NCI-H2196 treated with DMSO at 0.1 percent for 48 hours (cell line): ENCODE results near the gene TBCD.

Experiments
- DNase-seq: peaks from one replicate; lab custom pipeline; 2025; ENCODE audit not compliant: unreplicated experiment; lab: John Stamatoyannopoulos, UW

Gene TBCD

DNA sequence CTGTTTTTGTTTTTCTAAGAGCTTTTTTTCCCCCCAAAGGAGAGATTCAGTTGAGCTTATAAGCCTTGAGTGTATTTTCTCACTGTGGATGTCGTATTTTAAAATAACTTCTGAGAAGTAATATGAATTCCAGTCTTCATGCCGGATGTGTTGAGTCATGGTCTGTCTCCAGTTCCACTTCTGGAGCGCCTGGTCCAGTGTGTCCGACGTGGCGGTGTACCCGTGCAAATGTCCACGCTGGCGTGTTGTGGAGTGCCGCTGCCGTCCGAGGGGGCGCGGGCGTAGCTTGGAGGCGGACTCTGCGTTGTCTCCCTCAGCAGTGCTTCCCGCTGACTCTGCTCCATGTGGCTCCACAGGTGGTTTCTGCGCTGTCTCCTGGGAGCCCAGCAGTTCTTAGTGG is 148.9 kb downstream of the TBCD start:
- no peak for DNase-seq

DNA sequence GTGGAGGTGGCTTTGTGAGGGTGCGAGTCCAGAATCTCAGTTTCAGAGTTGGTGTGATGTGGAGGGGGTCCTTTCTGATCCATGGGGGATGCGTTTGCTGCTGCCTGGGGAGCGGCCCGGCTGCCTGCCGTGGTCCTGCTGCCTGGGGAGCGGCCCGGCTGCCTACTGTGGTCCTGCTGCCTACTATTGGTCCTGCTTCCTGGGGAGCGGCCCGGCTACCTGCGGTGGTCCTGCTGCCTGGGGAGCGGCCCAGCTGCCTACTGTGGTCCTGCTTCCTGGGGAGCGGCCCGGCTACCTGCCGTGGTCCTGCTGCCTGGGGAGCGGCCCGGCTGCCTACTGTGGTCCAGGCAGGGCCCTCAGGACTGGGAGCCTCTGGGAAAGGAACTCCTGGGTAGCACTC is 149.5 kb downstream of the TBCD start:
- DNase-seq: no peak

DNA sequence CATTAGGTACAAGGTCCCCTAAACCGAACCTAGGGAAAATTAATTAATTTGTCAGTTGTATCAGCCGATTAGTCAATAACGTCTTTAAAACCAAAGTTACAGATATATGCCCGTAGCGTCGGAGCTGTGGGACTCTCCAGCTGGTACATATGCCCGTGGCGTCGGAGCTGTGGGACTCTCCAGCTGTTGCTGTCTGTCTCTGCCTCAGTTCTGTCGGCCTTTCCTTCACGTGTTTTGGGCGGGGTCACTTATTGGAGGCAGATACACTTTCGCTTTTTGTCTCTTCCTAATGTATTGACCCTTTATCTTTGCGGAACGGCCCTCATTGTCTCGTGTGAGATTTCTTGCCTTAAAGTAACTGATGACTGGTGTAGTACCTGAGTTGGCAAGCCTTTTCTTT is 150.0 kb downstream of the TBCD start:
- no peak for DNase-seq

DNA sequence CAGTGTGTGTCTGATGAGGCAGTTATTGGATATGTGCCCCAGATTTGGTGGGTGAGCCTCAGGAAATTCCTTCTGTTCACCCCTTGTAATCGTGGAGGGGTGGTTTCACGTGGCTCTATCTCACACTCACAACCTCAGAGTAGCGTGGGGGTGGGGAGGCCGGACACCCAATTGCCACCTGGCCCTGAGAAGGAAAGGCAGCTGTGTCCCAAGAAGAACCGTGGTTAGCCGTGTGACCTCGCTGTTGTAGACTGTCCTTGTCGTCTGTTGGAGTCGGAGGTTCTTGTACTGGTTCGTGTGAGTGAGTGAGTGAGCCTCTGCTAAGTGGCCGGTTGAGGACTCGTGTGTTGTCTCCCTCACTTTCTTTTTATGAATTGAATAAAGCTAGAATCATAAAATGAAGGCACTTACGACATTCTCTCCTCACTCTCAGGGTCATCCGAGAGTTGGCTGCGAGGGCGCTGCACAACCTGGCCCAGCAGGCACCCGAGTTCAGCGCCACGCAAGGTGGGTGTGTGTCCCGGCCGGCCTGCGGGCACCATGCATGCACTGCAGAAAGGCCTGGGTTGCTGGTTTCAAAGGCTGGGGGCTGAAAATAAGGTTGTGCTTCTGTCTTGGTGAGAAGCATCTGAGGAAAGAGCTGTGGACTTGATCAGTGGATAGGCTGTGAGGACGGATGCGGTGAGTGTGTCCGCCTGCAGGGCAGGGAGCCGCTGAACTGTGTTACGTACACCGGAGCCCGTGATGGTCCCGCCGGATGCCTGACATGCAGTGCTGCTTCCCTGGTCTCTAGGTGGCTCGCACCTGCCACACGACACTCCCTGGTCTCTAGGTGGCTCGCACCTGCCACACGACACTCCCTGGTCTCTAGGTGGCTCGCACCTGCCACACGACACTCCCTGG is 151.4 kb downstream of the TBCD start:
- DNase-seq: no peak

DNA sequence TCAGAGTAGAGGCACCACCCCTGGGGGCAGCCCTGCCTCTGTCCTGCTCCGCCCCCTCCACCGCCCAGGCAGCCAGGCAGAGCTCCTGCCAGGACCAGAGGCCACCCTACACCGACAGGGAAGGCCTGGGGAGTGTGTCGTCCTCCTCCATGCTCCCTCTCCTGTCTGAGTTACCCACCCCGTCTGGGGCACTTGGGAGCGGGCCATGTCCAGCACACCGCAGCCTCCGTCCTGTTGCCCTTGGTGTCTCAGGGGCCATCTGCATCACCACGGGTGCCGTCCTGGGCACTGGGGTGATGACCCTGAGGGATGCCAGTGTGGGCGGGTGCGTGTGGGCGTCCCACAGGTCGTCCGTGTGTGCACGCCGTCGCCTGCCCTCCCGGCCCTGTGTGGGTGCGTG is 153.3 kb downstream of the TBCD start:
- no peak for DNase-seq

DNA sequence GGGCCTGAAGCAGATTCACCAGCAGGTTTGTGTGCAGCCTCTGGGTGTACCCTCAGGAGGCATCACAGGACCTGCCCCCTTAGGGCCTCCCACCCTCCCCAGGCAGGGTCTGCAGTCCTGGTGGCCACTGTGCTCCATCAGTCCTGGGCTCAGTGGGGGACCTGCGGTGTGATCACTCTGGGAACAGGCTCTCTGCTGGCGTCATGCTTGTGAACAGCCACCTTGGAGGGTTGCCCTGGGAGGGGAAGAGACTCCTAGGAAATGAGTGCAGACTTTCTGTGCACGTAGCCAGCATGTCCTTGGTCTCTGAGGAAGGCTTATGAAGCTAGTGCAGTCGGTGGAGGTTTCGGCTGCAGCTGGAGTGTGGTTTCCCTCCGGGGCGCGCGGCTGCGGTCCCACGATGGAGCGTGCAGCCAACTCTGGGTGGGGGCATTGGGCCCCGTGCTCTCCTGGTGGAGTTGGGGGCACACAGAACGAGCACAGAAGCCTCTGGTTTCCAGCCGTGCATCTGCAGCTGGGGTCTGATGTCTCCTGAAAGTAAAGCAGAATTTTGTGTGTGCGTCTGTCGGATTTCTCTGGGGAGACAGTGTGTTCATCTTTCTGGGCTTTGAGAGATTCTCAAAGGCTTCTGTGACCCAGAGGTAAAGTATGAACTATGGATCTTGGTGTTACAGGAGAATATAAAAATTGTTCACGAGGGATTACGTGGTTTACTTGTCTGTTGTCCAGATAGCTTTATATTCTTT is 156.1 kb downstream of the TBCD start:
- no peak for DNase-seq

DNA sequence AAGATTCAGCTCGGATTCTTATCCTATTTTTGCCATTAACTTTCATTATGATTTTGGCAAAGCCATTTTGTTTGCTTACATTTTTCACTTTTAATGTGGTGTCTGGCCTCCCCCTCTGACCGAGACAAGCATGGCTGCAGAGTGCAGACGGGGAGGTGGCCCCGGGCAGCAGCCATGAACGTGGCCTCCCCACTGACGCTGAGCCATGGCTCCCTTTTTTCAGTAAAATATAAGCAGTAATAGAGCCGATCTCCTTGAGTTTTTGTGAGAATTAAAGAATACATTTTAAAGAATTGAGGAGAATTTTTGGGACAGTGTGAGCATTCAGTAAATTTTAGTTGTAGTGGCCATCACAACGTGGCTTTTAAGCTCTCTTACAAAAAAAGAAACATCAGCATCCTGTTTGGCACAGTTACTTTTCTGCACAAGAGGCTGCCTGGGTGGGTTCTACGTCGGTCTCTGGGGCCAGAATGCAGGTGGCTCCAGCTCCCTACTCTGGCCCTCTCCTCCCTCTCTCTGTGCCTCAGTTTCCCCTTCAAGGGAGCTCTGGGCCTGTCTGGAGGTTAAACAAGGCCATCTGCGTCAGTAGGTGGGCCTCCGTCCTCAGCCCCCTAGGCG is 156.8 kb downstream of the TBCD start:
- no peak for DNase-seq

DNA sequence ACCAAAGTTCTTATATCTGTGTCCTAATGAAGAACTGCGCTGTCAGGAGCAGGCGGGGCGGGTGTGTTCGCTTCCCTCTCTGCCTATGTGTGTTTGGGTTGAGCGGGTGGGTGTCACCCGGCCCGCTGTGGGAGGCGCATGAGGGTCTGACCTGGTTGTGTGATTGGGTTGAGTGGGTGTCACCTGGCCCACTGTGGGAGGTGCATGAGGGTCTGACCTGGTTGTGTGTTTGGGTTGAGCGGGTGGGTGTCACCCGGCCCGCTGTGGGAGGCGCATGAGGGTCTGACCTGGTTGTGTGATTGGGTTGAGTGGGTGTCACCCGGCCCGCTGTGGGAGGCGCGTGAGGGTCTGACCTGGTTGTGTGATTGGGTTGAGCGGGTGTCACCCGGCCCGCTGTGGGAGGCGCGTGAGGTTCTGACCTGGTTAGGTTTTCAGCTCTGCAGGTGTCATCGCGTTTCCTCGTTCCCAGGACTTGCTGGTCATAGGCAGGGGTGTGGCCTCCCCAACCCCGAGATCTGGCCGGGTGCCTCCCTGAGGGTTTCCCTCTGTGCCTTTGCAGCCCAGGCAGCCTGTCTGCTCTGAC is 157.5 kb downstream of the TBCD start:
- DNase-seq: no peak

DNA sequence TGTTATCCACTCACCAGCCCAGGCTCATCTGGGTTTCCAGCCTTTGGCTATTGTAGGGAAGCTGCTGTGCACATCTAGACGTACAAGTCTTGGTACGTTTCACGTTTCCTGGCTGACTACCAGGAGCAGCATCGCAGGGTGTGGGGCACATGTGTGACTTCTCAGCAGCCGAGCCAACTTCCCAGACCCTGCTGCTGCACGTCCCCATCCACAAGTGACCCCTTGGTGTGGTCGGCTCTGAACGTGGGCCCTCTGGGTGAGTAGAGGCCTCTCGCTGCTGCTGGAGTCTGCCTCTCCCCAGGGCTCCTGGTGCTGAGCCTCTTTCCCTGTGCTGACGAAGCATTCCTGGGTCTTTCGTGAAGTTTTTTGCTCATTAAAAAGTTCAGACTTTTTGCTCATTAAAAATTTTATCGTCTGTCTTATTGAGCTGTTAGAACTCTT is 158.2 kb downstream of the TBCD start:
- no peak for DNase-seq

DNA sequence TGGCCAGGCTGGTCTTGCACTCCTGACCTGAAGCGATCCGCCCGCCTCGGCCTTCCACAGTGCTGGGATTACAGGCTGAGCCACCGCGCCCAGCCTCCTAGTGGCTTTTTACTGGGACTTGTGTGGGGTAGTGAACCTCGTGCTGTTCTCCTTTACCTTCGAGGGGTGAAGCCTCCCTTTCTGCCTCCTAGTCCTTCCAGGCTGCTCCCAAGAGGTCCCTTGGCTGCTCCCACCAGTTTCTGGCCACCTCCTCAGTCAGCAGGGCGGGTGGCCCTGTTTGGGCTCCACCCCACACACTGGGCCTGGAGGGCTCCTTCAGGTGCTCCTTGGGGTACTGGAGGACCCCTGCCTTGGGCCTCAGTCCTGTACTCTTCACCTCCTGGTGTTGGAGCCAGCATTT is 158.9 kb downstream of the TBCD start:
- DNase-seq: no peak

DNA sequence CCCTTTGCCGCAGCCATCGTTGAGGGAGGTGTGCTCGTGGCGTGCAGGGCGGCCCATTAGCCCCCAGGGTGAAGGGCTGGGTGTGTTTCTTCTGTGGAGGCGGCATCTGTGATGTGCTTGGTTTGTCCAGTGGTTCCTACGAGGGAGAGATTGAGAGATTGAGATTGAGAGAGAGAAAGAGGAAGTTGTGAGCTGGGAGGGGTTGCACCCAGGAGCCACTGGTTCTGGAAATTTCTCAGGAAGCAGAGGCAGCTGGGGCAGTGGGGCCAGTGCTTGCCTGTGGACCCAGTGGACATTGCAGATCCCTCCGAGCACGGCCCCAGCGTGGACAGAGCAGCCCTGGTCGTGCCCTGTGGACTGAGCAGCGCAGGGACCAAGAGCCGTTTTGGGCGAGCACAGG is 160.0 kb downstream of the TBCD start:
- DNase-seq: no peak

DNA sequence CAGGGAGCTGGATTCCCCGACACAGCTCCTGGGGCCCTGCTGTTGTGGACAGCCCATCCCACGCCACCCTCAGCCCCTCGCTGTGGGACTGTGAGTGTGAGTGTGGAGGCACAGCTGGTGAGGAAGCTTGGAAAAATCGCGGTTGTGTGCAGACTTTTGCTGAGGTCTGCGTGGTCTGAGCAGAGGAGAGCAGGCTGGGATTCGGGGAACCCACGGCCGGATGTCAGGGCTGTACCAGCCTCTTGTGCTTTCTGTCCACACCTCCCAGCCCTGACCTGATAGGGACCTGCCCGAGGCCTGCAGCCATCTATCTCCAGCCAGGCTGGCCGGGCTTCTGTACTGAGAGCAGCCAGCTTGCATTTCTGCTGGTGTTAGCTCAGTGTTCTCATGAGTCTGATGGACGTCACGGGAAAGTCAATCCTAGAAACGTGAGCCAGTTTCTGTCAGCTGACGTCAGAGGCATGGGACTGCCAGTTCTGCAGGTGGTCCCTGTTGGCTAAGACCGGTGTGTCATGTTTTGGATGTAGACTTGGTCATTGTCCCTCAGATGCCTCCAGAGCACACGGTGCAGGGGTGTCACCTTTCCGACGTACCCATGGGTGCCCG is 160.7 kb downstream of the TBCD start:
- no peak for DNase-seq

DNA sequence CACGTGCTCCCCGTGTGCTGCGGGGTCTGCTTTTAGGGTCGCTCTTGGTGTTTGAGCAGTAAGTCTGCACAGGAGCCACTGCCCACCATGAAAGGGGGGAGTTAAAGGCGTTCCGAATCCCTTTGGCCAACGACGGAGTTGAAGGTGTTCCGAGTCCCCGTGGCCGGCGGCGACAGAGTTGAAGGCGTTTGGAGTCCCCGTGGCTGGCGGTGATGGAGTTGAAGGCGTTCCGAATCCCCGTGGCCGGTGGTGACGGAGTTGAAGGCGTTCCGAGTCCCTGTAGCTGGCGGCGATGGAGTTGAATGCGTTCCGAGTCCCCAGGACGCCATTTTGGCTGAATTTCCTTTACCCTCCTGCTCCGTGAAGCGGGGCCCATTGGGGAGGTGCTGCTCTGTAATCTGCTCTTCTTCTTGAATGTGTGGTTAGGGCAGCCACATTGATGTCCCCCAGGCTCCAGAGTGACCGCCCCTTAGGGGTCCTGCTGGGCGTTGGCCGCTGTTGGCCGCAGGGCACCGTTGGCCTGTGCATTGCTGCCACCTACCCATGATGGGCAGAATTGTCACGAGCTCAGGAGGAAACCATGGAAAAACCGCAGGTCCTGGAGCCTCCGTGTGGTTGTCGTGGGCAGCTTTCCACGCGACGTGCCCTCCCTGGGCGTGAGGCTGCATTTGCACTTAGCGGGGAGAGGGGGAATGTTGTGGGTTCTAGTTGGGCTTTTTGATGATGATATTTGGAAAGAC is 161.6 kb downstream of the TBCD start:
- no peak for DNase-seq

DNA sequence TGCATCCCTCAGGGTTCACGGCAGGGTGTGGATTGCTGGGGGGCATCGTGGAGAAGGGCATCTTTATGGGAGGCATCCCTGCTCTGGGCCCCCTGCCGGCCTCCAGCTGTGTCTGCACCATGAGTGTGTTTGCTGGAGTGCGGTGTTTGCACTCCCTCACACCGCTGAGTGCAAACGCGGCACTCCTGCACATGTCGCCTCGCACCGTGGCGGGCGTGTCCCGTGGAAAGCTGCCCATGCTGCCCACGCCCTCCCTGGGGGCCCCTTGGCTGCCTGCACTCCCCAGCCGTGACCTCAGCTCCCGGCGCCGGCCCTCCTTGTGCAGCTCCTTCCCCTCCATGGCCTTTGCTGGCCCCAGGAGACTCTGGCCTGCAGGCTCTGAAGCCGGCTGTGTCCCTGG is 162.5 kb downstream of the TBCD start:
- DNase-seq: no peak

DNA sequence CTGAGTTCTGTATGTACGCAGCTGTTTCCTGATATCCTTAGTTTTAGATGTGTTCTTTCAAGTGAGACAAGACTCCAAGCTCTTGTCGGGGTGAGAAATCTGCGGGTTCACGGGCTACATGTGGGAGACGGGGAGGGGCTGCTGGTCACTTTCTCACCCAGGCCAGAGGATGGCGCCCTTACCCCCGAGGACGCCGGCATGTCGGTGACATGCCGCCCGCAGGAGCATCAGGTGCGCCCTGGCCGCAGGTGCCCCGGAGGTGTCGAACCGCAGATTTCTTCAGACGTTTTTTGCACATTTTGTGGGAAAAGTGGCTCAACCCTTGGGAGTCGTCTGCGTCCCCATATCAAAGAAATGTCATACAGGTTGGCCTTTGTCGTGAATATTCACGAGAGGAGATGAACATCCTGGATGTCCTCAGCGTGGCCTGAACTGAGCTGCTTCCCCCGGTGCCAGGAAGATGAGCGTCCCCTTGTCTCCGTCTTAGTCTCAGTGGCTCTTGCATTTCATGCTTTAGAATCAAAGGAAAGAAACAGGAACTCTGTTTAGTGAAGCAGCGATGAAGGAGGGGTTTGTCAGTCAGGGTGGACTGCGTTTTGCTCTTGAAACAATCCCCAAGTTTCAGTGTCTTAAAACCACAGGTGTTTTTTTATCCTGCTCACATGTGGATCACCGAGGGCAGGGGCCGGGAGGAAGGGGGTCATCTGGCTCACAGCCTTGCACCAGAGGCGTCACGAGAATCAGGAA is 163.3 kb downstream of the TBCD start:
- DNase-seq: no peak

DNA sequence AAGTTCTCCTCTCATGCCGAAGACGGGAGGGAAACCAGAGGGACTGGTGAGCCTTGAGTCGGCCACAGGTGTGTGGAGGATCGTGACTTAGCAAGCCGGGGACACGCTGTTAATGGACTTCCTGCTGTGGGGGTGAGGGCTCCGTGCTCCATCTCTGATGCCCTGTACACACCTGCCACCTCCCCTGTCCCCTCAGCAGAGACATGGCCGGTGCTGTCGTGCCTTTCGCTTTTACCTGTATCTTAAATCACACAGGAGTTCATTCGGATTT is 163.8 kb downstream of the TBCD start:
- no peak for DNase-seq

DNA sequence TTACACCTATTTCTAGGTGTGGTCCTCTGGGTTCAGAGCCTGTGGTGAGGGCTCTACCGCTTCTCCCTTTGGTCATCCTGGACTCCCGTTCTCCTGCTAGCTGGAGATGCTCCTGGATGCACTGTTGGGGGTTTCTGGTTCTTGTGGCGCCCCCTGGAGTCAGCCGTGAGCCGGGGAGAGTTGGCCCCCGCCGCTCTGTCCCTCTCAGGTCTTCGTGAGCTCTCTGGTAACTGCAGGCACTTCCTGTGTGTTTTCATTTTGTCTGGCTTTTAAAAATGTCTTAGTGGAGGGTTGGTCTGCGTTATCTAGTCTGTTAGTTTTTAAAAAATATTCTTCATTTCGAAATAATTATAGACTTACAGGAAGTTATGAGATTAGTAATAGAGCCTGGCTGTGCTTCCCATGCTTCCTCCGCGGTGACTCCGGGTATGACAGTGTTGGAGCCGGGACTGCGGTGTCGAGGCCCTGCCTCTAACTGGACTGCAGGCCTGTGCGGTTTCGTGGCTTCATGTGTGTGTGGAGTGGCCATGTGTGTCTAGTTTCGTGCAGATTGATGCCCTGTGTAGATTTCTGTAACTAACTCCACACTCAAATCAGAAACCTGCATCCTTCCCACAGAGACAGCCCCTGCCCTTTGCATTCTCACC is 166.0 kb downstream of the TBCD start:
- no peak for DNase-seq

DNA sequence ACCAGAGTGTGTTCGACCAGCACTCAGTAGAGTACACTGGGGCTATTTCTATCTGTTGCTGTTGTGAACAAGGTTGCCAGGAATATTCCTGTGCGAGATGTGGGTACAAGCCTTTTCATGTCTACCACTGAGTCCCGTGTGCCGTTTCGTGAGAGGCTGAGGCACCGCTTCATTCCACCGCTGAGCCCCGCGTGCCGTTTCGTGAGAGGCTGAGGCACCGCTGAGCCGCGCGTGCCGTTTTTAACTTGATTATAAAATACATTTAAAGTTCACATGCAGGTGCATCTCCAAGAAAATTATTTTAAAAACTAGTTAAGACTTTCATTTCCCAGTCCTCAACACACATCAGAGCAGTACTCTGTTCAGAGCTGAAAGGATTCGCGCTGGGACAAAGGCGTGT is 166.6 kb downstream of the TBCD start:
- DNase-seq: no peak

DNA sequence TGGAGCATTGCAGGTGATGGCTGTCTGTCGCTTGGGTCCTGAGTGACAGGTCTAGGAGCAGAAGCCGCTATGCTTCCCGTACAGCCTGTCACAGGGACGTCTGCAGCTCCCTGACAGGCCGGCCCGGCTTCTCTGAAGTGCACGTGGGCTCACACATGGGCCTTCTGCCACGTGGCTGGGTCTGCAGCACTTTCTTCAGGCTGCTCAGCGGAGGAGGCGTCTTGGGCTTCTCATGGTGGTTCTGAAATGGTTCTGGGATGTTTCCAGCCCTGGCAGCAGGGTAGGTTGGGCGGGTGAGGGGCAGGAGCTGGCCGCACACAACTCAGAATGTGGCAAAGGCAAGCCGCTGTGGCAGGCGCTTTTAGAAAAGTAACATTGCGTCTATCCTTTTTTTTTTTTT is 168.3 kb downstream of the TBCD start:
- DNase-seq: no peak

DNA sequence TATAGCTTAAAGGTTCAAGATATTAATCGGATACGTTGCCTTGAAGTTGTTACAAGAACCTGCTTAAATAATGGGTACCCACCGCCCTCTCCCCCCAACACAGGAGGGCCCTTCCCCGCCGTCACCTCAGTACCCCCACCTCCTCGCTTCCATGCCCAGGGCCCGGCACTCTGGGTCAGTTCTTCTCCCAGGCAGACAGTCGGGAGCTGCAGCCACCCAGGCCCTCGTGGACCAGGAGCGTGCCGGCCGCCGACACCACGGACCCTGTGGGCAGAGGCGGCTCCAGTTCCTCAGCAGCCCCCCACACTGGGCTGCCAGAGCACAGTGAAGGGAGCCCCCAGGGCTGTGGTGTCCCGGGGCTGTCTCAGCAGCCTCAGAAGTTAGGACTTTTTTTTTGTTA is 168.8 kb downstream of the TBCD start:
- no peak for DNase-seq
